DMS53 (cell line): ENCODE data around the gene KCNG4.

ENCODE experiments used
- DNase-seq: peaks from one replicate; lab custom pipeline; 2025; lab: John Stamatoyannopoulos, UW

The KCNG4 gene

DNA sequence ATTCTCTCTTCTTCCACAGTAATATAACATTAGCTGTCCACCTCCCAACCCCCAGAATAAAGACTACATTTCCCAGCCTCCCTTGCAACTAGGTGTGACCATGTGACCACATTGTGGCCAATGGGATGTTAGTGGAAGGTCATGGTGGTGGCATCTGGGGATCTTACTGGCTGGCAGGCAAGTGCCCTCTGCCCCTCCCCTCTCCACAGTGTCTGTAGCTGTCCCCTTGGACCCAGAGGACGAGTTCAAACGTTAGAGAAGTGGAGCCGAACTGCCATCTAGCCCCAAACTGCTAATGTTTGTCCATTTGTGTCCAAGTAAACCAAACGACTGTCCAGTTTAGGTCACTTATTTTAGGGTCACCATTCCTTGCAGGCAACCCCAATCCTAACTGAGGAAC, 26.6 kb upstream of the KCNG4 start:
- DNase-seq, result peak; percentile 71

DNA sequence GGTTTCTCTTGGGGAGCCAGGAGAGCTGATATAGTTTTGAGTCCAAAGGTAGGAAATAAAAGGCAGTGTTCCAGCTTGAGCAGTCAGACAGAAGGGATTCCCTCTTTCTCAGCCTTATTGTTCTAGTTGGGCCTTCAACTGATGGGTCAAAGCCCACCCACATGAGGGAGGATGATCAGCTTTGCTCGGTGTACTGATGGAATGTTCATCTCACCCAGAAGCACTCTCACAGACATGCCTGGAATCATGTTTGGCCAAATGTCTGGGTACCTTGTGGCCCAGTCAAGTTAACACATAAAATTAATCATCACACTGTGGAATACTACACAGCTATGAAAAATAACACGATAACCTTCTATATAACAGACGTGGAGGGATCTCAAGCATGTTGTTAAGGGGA, 23.1 kb upstream of the KCNG4 start:
- no peak for DNase-seq

GRCh38 chr16:84262031-84262430, 22.2 kb upstream of the KCNG4 start:
- no peak for DNase-seq

- DNase-seq, result no peak
Observed at GRCh38 chr16:84260766-84261554, 21.1 kb upstream of the KCNG4 start.

GRCh38 chr16:84259691-84260090, 19.9 kb upstream of the KCNG4 start:
- DNase-seq, result no peak

DNA sequence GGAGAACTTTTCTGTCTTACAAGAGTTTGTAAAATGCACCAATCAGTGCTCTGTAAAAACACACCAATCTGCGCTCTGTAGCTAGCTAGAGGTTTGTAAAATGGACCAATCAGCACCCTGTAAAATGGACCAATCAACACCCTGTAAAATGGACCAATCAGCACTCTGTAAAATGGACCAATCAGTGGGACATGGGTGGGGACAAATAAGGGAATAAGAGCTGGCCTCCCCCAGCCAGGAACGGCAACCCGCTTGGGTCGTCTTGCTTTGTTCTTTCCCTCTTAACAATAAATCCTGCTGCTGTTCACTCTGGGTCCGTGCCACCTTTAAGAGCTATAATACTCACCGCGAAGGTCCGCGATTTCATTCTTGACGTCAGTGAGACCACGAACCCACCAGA, 18.5 kb upstream of the KCNG4 start:
- DNase-seq, result no peak

GRCh38 chr16:84255050-84255810, 15.4 kb upstream of the KCNG4 start:
- no peak for DNase-seq

DNA sequence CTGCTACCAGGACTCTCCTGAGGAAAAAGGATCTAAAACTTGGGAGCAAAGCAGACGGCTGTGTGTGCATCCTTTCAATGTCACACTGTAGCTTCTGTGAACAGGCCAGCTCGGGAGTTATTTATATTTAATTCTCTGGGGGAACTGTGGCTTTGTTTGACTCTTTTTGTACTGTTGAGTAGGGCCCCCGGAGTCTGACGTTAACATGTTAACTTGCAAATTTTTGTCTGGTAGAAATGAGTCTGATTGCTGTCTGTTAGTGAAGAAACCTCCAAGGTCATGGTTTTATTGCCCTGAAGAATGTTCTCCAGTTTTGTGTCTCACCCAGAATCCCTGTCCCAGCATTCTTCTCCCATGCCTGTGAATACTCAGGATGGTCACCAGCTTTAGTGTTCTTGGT, 14.2 kb upstream of the KCNG4 start:
- no peak for DNase-seq

- no peak for DNase-seq
Observed at GRCh38 chr16:84253173-84253572, 13.4 kb upstream of the KCNG4 start.

- no peak for DNase-seq
Observed at GRCh38 chr16:84252184-84252583, 12.4 kb upstream of the KCNG4 start.

- no peak for DNase-seq
Observed at GRCh38 chr16:84247844-84248243, 8.0 kb upstream of the KCNG4 start.

GRCh38 chr16:84247331-84247730, 7.5 kb upstream of the KCNG4 start:
- no peak for DNase-seq

- peak; percentile 8 for DNase-seq
Observed at GRCh38 chr16:84246679-84247077, 6.9 kb upstream of the KCNG4 start.

GRCh38 chr16:84245956-84246678, 6.3 kb upstream of the KCNG4 start:
- no peak for DNase-seq

DNA sequence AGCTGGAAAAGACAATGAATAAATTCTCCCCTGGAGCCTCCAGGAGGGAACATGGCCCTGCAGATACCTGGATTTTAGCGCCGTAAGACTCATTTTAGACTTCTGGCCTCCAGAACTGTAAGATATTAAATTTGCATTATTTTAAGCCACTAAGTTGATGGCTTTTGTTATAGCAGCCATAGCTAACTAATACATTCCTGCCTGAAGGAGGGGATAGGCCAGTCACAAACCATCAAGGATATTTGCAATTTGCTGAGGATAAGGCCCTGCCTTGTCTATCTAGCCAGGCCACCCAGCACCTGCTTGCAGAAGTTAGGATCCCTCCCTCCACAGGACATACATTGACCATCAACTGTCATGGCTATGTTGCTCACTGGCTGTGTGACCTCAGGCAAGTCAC, 4.9 kb upstream of the KCNG4 start:
- no peak for DNase-seq

DNA sequence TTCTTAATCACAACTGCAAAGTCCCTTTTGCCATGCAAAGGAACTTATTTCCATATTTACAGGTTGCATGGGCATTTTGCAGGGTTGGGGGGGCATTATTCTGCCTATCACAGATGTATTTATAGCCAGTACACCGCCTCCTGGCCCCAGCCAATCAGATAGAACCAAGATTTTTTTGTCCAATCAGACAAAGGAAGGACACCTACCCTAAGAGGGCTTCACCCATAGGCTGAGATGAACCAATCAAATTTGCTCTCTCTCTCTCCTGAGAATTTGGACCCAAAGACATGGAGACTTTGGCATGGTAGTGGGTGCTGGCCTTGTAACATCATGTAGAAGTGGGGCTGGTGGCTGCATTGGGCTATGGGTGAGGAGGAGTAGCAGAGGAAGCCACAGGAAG, 3.9 kb upstream of the KCNG4 start:
- no peak for DNase-seq

DNA sequence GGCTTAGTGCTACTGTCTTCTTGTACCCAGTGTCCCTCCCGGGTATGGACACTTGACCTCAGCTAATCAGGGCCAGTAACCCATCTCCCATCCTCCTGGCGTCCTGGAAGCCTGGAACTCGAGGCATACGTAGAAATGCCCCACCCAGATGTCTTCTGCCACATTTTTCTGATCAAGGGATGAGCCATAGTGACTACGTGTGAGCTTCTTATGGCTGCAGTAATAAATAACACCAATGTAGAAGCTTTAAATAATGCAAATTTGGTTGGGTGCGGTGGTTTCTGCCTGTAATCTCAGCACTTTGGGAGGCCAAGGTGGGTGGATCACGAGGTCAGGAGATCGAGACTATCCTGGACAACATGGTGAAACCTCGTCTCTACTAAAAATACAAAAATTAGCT, 3.0 kb upstream of the KCNG4 start:
- no peak for DNase-seq

GRCh38 chr16:84241778-84242177, 2.0 kb upstream of the KCNG4 start:
- DNase-seq, result no peak

DNA sequence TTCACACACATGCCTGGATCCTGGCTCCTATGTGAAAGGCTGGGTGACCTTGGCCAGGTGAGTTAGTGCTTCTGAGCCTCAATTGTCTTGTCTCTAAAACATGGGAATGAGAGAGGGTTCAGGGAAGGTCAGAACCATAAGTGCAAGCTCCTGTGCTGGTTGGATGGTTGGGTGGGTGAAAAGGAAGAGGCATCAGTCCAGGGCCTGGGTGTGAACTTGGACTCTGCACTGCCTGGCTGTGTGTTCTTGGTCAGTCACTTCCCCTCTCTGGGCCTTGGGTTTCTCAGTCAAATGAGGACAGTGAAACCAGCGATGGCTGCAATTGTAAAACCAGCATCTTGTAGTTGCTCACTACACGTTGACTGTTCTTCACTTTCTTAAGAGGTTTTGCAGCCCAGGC, 643 bp upstream of the KCNG4 start:
- no peak for DNase-seq

GRCh38 chr16:84239141-84239769, 557 bp downstream of the KCNG4 start:
- no peak for DNase-seq

- peak; percentile 15 for DNase-seq
Observed at GRCh38 chr16:84237994-84238750, 1.6 kb downstream of the KCNG4 start.

GRCh38 chr16:84236671-84237070, 3.1 kb downstream of the KCNG4 start:
- DNase-seq, result peak; percentile 25
